Heart right ventricle (tissue), 16 donors: ENCODE data around the gene CACNG4. TPM values are rescaled to one million over a fixed set of nuclear protein-coding genes. Genes with fewer than 3 reads are reported as not detected.

Experiments
- ATAC-seq, 8 donors: fragments of 200-7000 bp; cut with Tn5 transposase; one replicate each; pipeline ENCODE4 v1.9.1; 2020; ENCODE audit warnings: mild to moderate bottlenecking in 8 of 8, moderate library complexity in 8 of 8, moderate number of reproducible peaks in 1 of 8
- DNase-seq, 2 donors: peaks; one replicate each; pipeline ENCODE4 v3.0.0-alpha.2; 2020
- H3K27ac ChIP-seq, 10 donors: fragments of 200-600 bp; sonication (generic) in 2 of 10; one replicate each; pipeline versions ENCODE4 v1.5.0 to v1.8.0; 2020 to 2022; ENCODE audit warnings: mild to moderate bottlenecking in 3 of 10
- H3K27me3 ChIP-seq, 7 donors: fragments of 200-600 bp; one replicate each; pipeline ENCODE4 v1.8.0; 2021 to 2022; ENCODE audit warnings: mild to moderate bottlenecking in 2 of 7
- H3K36me3 ChIP-seq, 9 donors: fragments of 200-600 bp; sonication (generic) in 1 of 9; one replicate each; pipeline versions ENCODE4 v1.5.0 to v1.8.0; 2020 to 2022; ENCODE audit warnings: mild to moderate bottlenecking in 2 of 9
- H3K4me1 ChIP-seq, 9 donors: fragments of 200-600 bp; sonication (generic) in 1 of 9; one replicate each; pipeline versions ENCODE4 v1.5.0 to v1.8.0; 2020 to 2022; ENCODE audit warnings: mild to moderate bottlenecking in 4 of 9
- H3K4me3 ChIP-seq, 10 donors: fragments of 200-600 bp; sonication (generic) in 2 of 10; one replicate each; pipeline versions ENCODE4 v1.5.0 to v1.8.0; 2020 to 2022; ENCODE audit warnings: mild to moderate bottlenecking in 7 of 10, moderate library complexity in 2 of 10
- H3K9me3 ChIP-seq, 11 donors: fragments of 200-600 bp in 10 of 11; sonication (generic) in 2 of 11; one replicate each; pipeline versions ENCODE4 v1.5.0 to v1.8.0; 2013 to 2022; ENCODE audit warnings: mild to moderate bottlenecking in 2 of 11, control low read depth in 1 of 11, moderate library complexity in 1 of 11
- WGBS, 2 donors: extraction: QIAGEN DNeasy Blood & Tissue Kit; methylation state at CpG; one replicate each; pipeline ENCODE4 v1.1.7; 2013; ENCODE audit warnings: inconsistent platforms in 1 of 2; 5-methylcytosine and 5-hydroxymethylcytosine counted together
- intact Hi-C, 10 donors: fragments of 100-400 bp; cut with DNase I; formaldehyde crosslinking; loops; one replicate each; pipeline versions ENCODE4 v1.11.1 to v1.14.2; 2022
- polyA plus RNA-seq, 2 donors: library from polyadenylated mRNA; stranded (reverse); fragments of 200-250 nt; gene quantifications; one replicate each; pipeline ENCODE4 v1.2.3, GENCODE V29; 2013
- total RNA-seq, 10 donors: library from RNA; stranded (reverse); fragmentation: NEBNext Ultra II Directional in 3 of 10; extraction: Animal tissue kit (Norgen Biotek cat#: 25700) in 3 of 10; gene quantifications; one replicate each; pipeline versions ENCODE4 v1.2.1 to v1.2.4, GENCODE V29; 2021 to 2023
- TF ChIP-seq, protein P1 (sequence below), 9 donors: fragments of 200-600 bp; sonication (generic) in 2 of 9; IDR thresholded peaks; one replicate each; pipeline versions ENCODE4 v1.5.0 to v1.8.0; 2021 to 2022; ENCODE audit warnings: antibody characterized with exemption in 9 of 9, mild to moderate bottlenecking in 5 of 9, moderate library complexity in 1 of 9
- donor health status: Arrhythmogenic right ventricular cardiomyopathy.
- donor health status: ischemic (EF 13 %, LVEDD 7.1; RV severe dilation, severe dysfunction).
- donor health status: healthy with polysubstance abuse.
- donor health status: DM: no; HTN: yes; CAD: no.
- donor health status: DM: no; HTN: no; CAD: no.
- donor health status: ischemic (EF 25% LVEDD 6.9; RV normal size, moderate dysfunction).
- donor health status: ischemic (EF 25% LVEDD 5.7; RV mildly dilated, moderate dysfunction).
- donor health status: healthy.
- donor health status: DM: yes; HTN: yes; CAD: no.
- donor health status: Ischemic cardiomyopathy.
- donor health status: ischemic (EF 35%, LVEDD 5.7; RV mildly dilated, moderate dysfunction).
- donor health status: nonischemic (EF 11% LVEDD 7.7; RV severe dilation, severe dysfunction).
- donor health status: DM: yes; HTN: yes; CAD: no.
- donor health status: PGD.
- donor health status: ischemic (EF 29% LVEDD 5.4; RV normal size, mild dysfunction).
- donor health status: nonischemic (EF 23%, LVEDD 6.1; RV moderate dilation, normal function).

The CACNG4 gene
- total and polyA plus RNA-seq, 12 donors: 0.06 to 0.11 (median 0.07) TPM; not detected in 7

- Histone ChIP-seq H3K27me3 (peaks cover 0 to 30% (median 16%) of the 10 kb centered on the region in 7 donors), H3K4me3 (no peak overlapping the region), H3K27ac (no peak overlapping the region), H3K36me3 (no peaks in the 10 kb centered on the region), H3K4me1 (peaks cover 0 to 9% (median 0%) of the 10 kb centered on the region in 9 donors), H3K9me3 (peaks cover 0 to 5% (median 0%) of the 10 kb centered on the region in 11 donors)
- DNase-seq: no peak
- WGBS, 2 donors: 85 to 90% methylated on average over 6 of the region's 6 CpGs
- intact Hi-C loops: no loop called here
- TF ChIP-seq, protein P1, sequence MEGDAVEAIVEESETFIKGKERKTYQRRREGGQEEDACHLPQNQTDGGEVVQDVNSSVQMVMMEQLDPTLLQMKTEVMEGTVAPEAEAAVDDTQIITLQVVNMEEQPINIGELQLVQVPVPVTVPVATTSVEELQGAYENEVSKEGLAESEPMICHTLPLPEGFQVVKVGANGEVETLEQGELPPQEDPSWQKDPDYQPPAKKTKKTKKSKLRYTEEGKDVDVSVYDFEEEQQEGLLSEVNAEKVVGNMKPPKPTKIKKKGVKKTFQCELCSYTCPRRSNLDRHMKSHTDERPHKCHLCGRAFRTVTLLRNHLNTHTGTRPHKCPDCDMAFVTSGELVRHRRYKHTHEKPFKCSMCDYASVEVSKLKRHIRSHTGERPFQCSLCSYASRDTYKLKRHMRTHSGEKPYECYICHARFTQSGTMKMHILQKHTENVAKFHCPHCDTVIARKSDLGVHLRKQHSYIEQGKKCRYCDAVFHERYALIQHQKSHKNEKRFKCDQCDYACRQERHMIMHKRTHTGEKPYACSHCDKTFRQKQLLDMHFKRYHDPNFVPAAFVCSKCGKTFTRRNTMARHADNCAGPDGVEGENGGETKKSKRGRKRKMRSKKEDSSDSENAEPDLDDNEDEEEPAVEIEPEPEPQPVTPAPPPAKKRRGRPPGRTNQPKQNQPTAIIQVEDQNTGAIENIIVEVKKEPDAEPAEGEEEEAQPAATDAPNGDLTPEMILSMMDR (IDR thresholded peaks at IDR 0.05): no peak
- no peak for ATAC-seq
Measured at GRCh38 chr17:66950886-66951604, 13.5 kb upstream of the CACNG4 start.

DNA sequence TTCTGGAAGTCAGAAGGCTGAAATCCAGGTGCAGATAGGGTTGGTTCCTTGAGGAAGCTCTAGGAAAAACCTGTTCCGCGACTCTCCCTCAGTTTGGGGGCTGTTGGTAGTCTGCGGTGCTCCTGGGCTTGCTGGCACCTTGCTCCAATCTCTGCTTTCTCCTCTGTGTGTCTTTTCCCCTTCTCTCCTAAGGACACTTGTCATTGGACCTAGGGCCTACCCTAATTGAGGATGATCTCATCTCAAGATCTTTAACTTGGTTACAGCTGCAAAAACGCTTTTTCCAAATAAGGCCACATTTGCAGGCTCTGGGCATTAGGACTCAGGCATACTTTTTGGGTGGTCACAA is 12.9 kb upstream of the CACNG4 start:
- WGBS, 2 donors: 75 to 89% methylated on average over 4 of the region's 4 CpGs
- H3K9me3 ChIP-seq: peaks cover 0 to 5% (median 0%) of the 10 kb centered on the region in 11 donors
- intact Hi-C loops: no loop called here
- ATAC-seq (no peak), DNase-seq (no peak)
- H3K4me3 ChIP-seq: no peak overlapping the region
- H3K27ac ChIP-seq: peak overlapping the region in 1 of 10 donors; percentile 38
- no peaks in the 10 kb centered on the region for H3K36me3 ChIP-seq
- peaks cover 0 to 25% (median 11%) of the 10 kb centered on the region in 7 donors for H3K27me3 ChIP-seq
- TF ChIP-seq, protein P1 (IDR thresholded peaks at IDR 0.05): no peak
- peaks cover 0 to 9% (median 0%) of the 10 kb centered on the region in 9 donors for H3K4me1 ChIP-seq

DNA sequence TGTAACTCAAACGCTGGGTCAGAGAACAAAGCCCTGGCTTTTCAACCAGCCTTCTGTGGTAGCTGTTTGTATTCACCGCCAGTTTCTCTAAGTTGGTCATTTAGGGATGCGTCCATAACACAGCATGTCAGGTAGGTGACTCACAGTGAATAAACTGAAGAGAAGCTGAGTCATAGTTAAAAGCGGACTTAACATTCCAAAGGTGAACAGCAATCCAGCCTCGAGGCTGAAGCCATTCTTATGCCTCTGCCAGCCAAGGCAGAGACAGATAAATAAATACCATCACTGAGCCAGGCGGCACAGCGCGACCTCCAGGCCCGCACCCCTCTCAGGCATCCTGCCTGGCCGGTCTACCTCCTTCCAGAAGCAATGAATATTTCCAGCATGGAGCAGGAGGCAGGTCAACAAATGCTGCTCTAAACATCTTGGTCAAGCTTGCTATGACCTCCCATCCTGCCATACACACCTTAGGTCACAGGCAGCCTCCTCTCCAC is 12.4 kb upstream of the CACNG4 start:
- 66 to 69% methylated on average over 10 of the region's 10 CpGs for WGBS, 2 donors
- TF ChIP-seq, protein P1 (IDR thresholded peaks at IDR 0.05): no peak
- Histone ChIP-seq H3K4me1 (peaks cover 0 to 9% (median 0%) of the 10 kb centered on the region in 9 donors), H3K4me3 (no peak overlapping the region), H3K9me3 (peaks cover 0 to 5% (median 0%) of the 10 kb centered on the region in 11 donors), H3K36me3 (no peaks in the 10 kb centered on the region), H3K27ac (peak overlapping the region in 1 of 10 donors; percentile 38), H3K27me3 (peaks cover 0 to 20% (median 10%) of the 10 kb centered on the region in 7 donors)
- ATAC-seq (peak in 5 of 8 donors; percentile 24 to 85 (median 52)), DNase-seq (no peak)
- intact Hi-C loops: no loop called here

- DNase-seq: no peak
- no peak for ATAC-seq
- Histone ChIP-seq H3K27me3 (peaks cover 0 to 11% (median 3%) of the 10 kb centered on the region in 7 donors), H3K4me3 (no peak overlapping the region), H3K27ac (peak overlapping the region in 1 of 10 donors; percentile 38), H3K36me3 (no peaks in the 10 kb centered on the region), H3K4me1 (peaks cover 0 to 10% (median 0%) of the 10 kb centered on the region in 9 donors), H3K9me3 (peaks cover 0 to 5% (median 0%) of the 10 kb centered on the region in 11 donors)
- WGBS, 2 donors: 77 to 78% methylated on average over 14 of the region's 14 CpGs
- intact Hi-C loops: no loop called here
- TF ChIP-seq, protein P1 (IDR thresholded peaks at IDR 0.05): no peak
Measured at GRCh38 chr17:66952681-66953629, 11.6 kb upstream of the CACNG4 start.
